Breast epithelium (tissue), 4 donors: ENCODE measurements around the gene TCERG1L. TPM values are rescaled to one million over a fixed set of nuclear protein-coding genes. Genes with fewer than 3 reads are reported as not detected.

Experiments
- DNase-seq, 2 donors: peaks; one replicate each; pipeline ENCODE4 v3.0.0-alpha.2; 2019; ENCODE audit warnings: low spot score in 2 of 2
- H3K27ac ChIP-seq, 2 donors: fragments of 200-600 bp; sonication (generic) in 1 of 2; one replicate each; pipeline ENCODE4 v1.5.1; 2016 to 2019; ENCODE audit warnings: mild to moderate bottlenecking in 1 of 2
- H3K27me3 ChIP-seq, 2 donors: fragments of 200-600 bp; sonication (generic) in 1 of 2; one replicate each; pipeline versions ENCODE4 v1.5.1 to v1.6.0; 2017 to 2019; ENCODE audit warnings: control low read depth in 1 of 2, mild to moderate bottlenecking in 1 of 2
- H3K36me3 ChIP-seq: fragments of 200-600 bp; one replicate; pipeline ENCODE4 v1.5.1; 2019
- H3K4me1 ChIP-seq, 2 donors: fragments of 200-600 bp; sonication (generic); one replicate each; pipeline ENCODE4 v1.5.1; 2016 to 2019; ENCODE audit warnings: control low read depth in 1 of 2
- H3K4me3 ChIP-seq, 3 donors: fragments of 200-600 bp; sonication (generic); 1 replicate in 2 of 3; 2 replicates in 1 of 3; pipeline ENCODE4 v1.5.1; 2016 to 2019; ENCODE audit warnings: mild to moderate bottlenecking in 3 of 3, moderate library complexity in 2 of 3
- H3K9me3 ChIP-seq, 2 donors: fragments of 200-600 bp; sonication (generic) in 1 of 2; one replicate each; pipeline ENCODE4 v1.5.1; 2016 to 2019; ENCODE audit warnings: control low read depth in 1 of 2
- POLR2A ChIP-seq: fragments of 450-650 bp; IDR thresholded peaks from one replicate; pipeline ENCODE4 v1.6.1; 2016; ENCODE audit warnings: antibody characterized with exemption, mild to moderate bottlenecking, moderate library complexity
- POLR2AphosphoS5 ChIP-seq, 3 donors: sonication (generic); formaldehyde crosslinking; IDR thresholded peaks; one replicate each; pipeline ENCODE4 v1.6.1; 2017; ENCODE audit warnings: antibody characterized with exemption in 3 of 3
- intact Hi-C: fragments of 100-400 bp; cut with DNase I; formaldehyde crosslinking; loops from one replicate; pipeline ENCODE4 v1.15.1; 2023; ENCODE audit warnings: low total_unique reads
- total RNA-seq, 3 donors: library from RNA; depleted of rRNA; stranded (reverse); fragments of >200 nt; gene quantifications; one replicate each; pipeline ENCODE4 v1.1.0, GENCODE V29; 2016
- TF ChIP-seq, protein P1 (sequence below), 3 donors: fragments of 450-650 bp; IDR thresholded peaks; one replicate each; pipeline ENCODE4 v1.5.1; 2016 to 2017; ENCODE audit warnings: antibody characterized with exemption in 3 of 3, mild to moderate bottlenecking in 3 of 3, moderate library complexity in 3 of 3

Gene TCERG1L
- total RNA-seq, 3 donors from 2014 or later, result under 0.01 to 0.88 TPM; not detected in 1

GRCh38 chr10:131127138-131127589 is 184.4 kb downstream of the TCERG1L start:
- no peaks in the 10 kb centered on the region for H3K4me1 ChIP-seq
- DNase-seq, result no peak
- intact Hi-C loops, result no loop called here
- H3K9me3 ChIP-seq, result no peaks in the 10 kb centered on the region
- no peak overlapping the region for H3K4me3 ChIP-seq
- peaks cover 0 to 6% of the 10 kb centered on the region in 2 donors for H3K27me3 ChIP-seq
- H3K36me3 ChIP-seq, result no peaks in the 10 kb centered on the region
- TF ChIP-seq POLR2AphosphoS5 (IDR thresholded peaks at IDR 0.05), result no peak
- TF ChIP-seq, protein P1, sequence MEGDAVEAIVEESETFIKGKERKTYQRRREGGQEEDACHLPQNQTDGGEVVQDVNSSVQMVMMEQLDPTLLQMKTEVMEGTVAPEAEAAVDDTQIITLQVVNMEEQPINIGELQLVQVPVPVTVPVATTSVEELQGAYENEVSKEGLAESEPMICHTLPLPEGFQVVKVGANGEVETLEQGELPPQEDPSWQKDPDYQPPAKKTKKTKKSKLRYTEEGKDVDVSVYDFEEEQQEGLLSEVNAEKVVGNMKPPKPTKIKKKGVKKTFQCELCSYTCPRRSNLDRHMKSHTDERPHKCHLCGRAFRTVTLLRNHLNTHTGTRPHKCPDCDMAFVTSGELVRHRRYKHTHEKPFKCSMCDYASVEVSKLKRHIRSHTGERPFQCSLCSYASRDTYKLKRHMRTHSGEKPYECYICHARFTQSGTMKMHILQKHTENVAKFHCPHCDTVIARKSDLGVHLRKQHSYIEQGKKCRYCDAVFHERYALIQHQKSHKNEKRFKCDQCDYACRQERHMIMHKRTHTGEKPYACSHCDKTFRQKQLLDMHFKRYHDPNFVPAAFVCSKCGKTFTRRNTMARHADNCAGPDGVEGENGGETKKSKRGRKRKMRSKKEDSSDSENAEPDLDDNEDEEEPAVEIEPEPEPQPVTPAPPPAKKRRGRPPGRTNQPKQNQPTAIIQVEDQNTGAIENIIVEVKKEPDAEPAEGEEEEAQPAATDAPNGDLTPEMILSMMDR (IDR thresholded peaks at IDR 0.05), result no peak
- TF ChIP-seq POLR2A, result no peak
- no peak overlapping the region for H3K27ac ChIP-seq

DNA sequence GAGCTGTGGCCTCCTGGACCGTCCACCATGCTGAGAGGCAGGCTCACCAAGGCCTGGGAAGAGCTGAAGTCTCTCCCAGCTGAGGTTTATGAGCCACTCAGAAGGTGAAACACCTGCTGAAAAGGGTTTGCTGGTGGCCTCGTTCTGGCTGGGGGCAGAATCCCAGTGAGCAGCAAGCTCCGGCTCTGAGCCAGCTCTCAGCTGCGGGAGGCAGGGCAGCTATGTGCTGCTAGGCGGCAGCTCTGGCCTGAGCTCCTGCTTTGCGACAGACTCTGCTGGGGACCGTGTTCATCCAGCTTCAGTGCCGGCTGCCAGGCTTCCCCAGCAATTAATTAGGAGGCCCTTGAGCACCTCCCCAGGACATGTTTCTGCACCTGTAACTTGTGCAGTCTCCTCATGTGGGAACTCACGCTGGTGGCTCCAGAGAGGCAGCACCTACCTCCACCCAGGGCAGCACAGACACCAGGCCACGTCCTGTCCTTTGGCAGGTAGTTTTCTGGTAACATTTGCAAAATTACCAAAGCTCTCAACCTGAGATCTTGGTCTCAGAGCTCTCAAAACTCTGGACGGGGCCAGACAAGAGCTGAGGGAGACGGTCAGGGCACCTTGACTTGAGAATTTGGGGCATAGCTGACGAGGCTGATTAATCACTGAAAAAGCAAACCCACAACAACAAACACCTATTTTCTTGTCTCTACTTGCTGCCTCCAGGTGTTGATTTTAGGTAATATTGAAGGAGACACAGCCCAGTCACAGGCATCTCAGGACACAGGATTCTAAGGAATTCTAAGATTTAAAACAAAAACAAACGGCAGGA is 185.0 kb downstream of the TCERG1L start:
- Histone ChIP-seq H3K27me3 (peaks cover 0 to 6% of the 10 kb centered on the region in 2 donors), H3K4me3 (no peak overlapping the region), H3K36me3 (no peaks in the 10 kb centered on the region), H3K27ac (no peak overlapping the region), H3K9me3 (no peaks in the 10 kb centered on the region), H3K4me1 (no peaks in the 10 kb centered on the region)
- TF ChIP-seq, protein P1 (IDR thresholded peaks at IDR 0.05), result no peak
- no peak for TF ChIP-seq POLR2A
- no peak for TF ChIP-seq POLR2AphosphoS5 (IDR thresholded peaks at IDR 0.05)
- intact Hi-C loops, result no loop called here
- DNase-seq, result peak in 1 of 2 donors; percentile 18

- intact Hi-C loops, result no loop called here
- DNase-seq, result no peak
- Histone ChIP-seq H3K27ac (no peak overlapping the region), H3K4me1 (no peaks in the 10 kb centered on the region), H3K27me3 (peaks cover 0 to 6% of the 10 kb centered on the region in 2 donors), H3K9me3 (no peaks in the 10 kb centered on the region), H3K4me3 (no peak overlapping the region), H3K36me3 (no peaks in the 10 kb centered on the region)
- TF ChIP-seq, protein P1 (IDR thresholded peaks at IDR 0.05), result no peak
- TF ChIP-seq POLR2AphosphoS5 (IDR thresholded peaks at IDR 0.05), result no peak
- TF ChIP-seq POLR2A, result no peak
Observed at GRCh38 chr10:131125511-131126225, 185.9 kb downstream of the TCERG1L start.

GRCh38 chr10:131124945-131125344 is 186.6 kb downstream of the TCERG1L start:
- Histone ChIP-seq H3K4me3 (no peak overlapping the region), H3K9me3 (no peaks in the 10 kb centered on the region), H3K4me1 (no peaks in the 10 kb centered on the region), H3K36me3 (no peaks in the 10 kb centered on the region), H3K27me3 (peaks cover 0 to 6% of the 10 kb centered on the region in 2 donors), H3K27ac (no peak overlapping the region)
- TF ChIP-seq POLR2AphosphoS5 (IDR thresholded peaks at IDR 0.05) (no peak), POLR2A (no peak)
- TF ChIP-seq, protein P1 (IDR thresholded peaks at IDR 0.05), result no peak
- no peak for DNase-seq
- intact Hi-C loops, result no loop called here

GRCh38 chr10:131123496-131123895 is 188.0 kb downstream of the TCERG1L start:
- H3K4me1 ChIP-seq, result no peaks in the 10 kb centered on the region
- peaks cover 0 to 6% of the 10 kb centered on the region in 2 donors for H3K27me3 ChIP-seq
- H3K9me3 ChIP-seq, result no peaks in the 10 kb centered on the region
- no peaks in the 10 kb centered on the region for H3K36me3 ChIP-seq
- H3K27ac ChIP-seq, result no peak overlapping the region
- no peak overlapping the region for H3K4me3 ChIP-seq
- TF ChIP-seq POLR2AphosphoS5 (IDR thresholded peaks at IDR 0.05), result no peak
- TF ChIP-seq, protein P1 (IDR thresholded peaks at IDR 0.05), result no peak
- TF ChIP-seq POLR2A, result no peak
- intact Hi-C loops, result no loop called here
- DNase-seq, result no peak
